CD4-positive, alpha-beta T cell treated with Interleukin-21 for 1 hour (primary cell): Measurements from ENCODE around the gene KATNBL1.
"Not testable (repeated sequence)": the region's sequence is repeated elsewhere in the genome, so short reads cannot be mapped to it uniquely, and the experiment has no call there.

Experiments
- DNase-seq: peaks from one replicate; pipeline ENCODE4 v3.0.0-alpha.2; 2020

Gene KATNBL1

GRCh38 chr15:34193272-34193671, 16.6 kb downstream of the KATNBL1 start:
- not testable (repeated sequence) for DNase-seq

- no peak for DNase-seq
Observed at GRCh38 chr15:34188711-34189110, 21.2 kb downstream of the KATNBL1 start.

DNA sequence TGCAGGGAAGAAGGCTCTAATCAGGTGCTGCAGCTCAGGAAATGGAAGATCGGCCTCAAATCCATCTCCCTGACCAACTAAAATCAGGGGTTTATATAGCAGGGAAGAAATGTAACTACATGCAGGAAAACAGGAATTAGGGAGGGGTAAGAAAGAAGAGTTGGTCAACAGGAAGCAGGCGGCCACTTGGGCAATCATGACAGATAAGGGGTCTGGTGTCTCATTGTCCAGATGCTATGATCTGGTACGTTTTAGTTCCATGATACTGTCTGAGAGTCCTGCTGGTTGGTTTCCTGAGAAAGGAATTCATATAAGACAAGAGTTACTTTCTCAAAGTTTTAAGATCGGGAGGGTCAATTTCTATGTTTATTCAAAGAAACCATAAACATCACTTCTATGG, 24.2 kb downstream of the KATNBL1 start:
- DNase-seq, result no peak

- DNase-seq, result no peak
Observed at GRCh38 chr15:34182942-34183341, 27.0 kb downstream of the KATNBL1 start.

GRCh38 chr15:34179234-34179633, 30.7 kb downstream of the KATNBL1 start:
- no peak for DNase-seq

DNA sequence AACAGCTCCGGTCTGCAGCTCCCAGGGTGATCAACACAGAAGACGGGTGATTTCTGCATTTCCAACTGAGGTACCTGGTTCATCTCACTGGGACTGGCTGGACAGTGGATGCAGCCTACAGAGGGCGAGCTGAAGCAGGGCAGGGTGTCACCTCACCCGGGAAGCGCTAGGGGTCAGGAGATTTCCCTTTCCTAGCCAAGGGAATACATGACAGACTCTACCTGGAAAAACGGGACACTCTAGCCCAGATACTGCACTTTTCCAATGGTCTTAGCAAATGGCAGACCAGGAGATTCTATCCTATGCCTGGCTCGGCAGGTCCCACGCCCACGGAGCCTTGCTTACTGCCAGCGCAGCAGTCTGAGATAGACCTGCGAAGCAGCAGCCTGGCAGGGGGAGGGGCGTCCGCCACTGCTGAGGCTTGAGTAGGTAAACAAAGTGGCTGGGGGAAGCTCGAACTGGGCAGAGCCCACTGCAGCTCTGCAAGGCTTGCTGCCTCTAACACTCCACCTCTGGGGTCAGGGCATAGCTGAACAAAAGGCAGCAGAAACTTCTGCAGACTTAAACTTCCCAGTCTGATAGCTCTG, 43.8 kb downstream of the KATNBL1 start:
- DNase-seq, result not testable (repeated sequence)

GRCh38 chr15:34161329-34161963, 48.5 kb downstream of the KATNBL1 start:
- DNase-seq, result no peak

DNA sequence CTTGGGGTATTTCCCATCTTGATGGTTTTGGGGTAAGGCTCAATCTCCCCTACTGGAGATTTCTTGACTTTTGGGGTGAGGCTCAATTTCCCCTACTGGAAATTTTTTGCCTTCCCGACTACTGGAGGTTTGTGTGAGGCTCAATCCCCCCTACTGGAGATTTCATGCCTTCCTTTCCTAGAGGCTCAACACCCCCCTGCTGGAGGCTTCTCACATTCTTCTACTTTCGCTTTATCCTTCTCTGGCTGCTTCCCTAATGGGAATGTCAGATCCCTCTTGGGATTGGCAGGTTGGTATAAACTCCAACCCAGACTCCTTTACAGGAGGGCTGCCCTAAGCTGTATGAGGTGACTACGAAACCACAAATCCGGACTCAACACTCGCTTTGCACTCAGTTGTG, 49.2 kb downstream of the KATNBL1 start:
- no peak for DNase-seq

GRCh38 chr15:34158355-34158754, 51.5 kb downstream of the KATNBL1 start:
- no peak for DNase-seq

GRCh38 chr15:34155859-34156258, 54.0 kb downstream of the KATNBL1 start:
- DNase-seq, result no peak

DNA sequence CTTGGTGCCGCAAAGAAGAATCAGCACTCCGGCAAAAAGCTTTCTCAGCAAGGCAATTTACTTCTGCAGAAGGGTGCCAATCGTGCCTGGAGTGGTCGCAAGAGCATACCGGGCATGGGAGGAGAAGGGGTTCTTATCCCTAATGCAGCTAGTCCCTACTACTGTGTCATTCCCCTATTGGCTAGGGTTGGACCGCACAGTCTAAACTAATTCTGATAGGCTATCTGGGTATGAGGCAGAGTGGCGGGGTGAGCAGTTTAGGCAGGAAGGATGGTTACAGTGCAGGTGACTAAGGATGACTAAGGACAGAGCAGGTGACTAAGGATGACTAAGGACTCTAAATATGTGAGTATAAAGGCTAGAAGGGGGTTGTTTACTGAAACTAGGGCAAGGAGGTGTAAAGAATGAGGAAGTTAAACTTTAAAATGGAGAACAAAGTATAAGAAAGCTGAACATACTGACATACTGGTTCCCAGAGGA, 55.1 kb downstream of the KATNBL1 start:
- DNase-seq, result no peak

DNA sequence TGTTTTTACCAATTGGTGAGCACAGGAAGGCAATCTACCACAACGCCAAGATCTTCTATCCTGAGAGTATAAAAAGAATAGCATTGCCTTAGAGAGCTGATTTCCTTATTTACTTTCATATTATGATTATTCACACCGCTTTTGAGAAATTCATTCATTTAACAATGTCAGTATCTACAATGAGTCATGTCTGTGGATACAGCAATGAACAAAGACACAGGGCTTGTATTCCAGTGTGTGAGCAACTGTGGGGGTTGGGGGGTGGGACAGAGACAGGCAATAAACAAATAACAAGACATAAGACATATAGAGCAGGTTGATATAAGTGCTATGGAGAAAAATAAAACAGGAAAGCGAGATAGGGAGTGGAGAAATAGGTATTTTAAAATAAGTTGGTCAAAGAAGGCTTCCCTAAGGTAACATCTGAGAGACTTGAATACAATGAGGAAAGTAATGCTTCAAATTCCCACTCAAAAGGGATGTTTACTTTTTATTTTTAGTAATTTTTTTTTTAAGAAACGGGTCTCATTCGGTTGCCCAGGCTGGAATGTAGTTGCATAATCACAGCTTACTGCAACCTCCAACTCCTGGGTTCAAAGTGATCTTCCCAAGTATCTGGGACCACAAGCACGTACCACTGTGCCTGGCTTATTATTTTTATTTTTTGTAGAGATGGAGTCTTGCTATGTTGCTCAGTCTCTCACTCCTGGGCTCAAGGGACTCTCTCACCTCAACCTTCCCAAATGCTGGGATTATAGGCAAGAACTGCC, 62.3 kb downstream of the KATNBL1 start:
- no peak for DNase-seq

DNA sequence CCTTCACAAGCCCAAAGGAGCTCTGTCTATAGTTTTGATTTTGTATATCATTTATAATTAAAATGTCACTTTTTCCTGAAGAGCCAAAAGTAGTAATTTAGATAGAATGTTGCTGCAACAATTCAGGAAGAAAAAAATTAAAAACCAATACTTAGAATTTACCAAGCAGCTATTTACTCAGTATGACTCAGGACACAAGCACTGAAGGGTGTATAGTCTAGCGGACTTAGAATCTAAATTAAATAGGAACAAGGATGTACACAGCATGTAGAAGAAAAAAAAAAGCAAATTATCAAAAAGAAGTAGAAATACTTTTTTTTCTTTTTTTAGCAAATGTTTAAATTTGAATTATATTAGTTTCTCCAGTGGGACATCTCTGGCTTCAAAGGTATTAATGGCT, 76.4 kb downstream of the KATNBL1 start:
- DNase-seq, result no peak

- no peak for DNase-seq
Observed at GRCh38 chr15:34132881-34133280, 77.0 kb downstream of the KATNBL1 start.

- no peak for DNase-seq
Observed at GRCh38 chr15:34128898-34129297, 81.0 kb downstream of the KATNBL1 start.

- no peak for DNase-seq
Observed at GRCh38 chr15:34126522-34126921, 83.4 kb downstream of the KATNBL1 start.

DNA sequence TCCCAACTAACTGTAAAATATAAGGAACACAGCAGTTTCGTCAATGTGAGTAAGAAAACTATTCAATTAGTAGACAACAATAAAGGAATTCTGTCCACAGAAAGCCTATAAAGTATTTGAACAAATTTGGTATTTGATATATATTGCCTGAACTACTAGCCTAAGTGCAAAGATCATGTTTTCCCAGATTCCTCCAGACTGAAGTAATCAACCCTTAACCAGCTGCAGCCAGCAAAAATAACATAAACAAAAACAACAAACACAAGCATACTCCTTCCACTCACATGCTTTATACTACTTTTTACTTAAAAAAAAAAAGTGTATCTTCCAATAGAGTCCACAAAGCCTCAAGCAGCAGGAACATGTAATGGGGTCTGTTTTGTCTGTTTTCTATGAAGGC, 84.0 kb downstream of the KATNBL1 start:
- no peak for DNase-seq

DNA sequence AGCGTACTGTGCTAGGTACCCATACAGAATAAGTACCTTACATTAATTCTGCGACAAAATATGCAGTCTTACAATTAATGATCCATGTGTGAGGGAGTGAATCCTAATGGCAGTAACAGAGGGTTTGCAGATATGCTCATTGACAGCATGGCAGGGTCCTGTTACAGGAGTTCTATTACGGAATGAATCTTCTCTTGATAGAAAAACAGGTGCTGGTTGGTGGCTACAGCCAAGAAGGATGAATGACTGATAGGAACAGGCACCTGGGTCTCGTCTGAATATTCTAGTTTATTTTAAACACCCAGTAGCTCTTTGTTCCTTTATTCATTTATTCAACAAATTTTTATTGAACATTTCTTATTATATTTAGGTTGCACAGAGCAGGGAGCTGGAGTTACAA, 85.2 kb downstream of the KATNBL1 start:
- no peak for DNase-seq

DNA sequence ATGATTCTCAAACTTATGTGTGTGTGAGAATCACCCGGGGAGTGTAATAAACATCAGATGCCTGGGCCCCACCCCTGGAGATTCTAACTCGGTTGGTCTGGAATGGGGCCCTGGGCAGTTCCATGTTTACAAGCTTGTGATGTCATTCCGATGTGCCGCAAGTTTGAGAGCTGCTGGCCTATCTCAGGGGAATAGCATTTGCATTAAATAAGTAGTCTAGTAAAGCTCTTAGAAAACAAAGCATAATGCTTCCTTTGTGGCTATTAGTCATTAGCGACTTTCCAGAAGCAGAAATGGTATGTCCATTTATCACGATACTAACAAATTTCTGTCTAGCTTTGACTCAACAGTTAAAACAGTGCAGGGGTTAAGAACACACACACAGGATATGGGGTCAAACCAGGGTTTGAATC, 87.1 kb downstream of the KATNBL1 start:
- DNase-seq, result no peak

- DNase-seq, result not testable (repeated sequence)
Observed at GRCh38 chr15:34121786-34122185, 88.1 kb downstream of the KATNBL1 start.

GRCh38 chr15:34120420-34120819, 89.5 kb downstream of the KATNBL1 start:
- not testable (repeated sequence) for DNase-seq

DNA sequence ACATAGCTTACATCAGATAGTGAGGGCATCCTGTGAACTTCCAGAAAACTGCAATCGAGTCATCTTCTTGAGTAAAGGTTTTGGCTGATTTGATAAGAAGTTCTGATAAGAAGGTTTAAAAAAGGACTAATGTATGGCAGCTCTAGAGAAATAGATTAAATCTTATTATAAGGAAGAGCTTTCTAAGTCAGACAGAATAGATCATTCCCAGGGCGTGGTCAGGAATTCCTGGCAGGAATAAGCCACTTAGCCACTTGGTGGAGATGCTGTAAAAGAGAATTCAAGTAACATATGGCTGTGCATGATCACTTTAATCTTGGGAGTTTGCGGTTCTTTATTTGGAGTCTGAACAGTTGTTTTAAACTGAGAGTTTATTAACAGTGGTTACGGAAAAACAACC, 90.6 kb downstream of the KATNBL1 start:
- no peak for DNase-seq

DNA sequence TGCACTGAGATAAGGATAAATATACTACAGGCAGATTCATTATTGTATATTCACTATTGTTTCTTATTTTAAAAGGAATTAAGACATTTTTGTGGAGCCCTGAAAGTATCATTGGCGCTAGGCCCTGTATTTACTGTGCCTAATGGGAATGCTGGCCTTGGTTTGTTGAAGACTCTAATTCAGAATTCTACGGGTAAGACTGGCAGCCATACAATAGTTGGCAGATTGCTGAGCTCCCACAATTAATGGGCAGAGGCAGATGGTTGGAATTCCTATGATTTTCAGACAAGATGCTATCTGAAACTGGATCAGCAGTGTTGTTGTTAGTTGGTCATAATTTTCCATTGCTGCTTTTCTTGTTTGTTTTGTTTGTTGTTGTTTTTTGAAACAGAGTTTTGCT, 93.3 kb downstream of the KATNBL1 start:
- DNase-seq, result no peak

- DNase-seq, result no peak
Observed at GRCh38 chr15:34114739-34115138, 95.2 kb downstream of the KATNBL1 start.
